Cardiac fibroblast (primary cell): ENCODE measurements around the gene ZNF438.

Source experiments
- DNase-seq, 2 donors: peaks; one replicate each; pipeline versions ENCODE4 v3.0.0 to v3.0.0-alpha.2; 2010; ENCODE audit warnings: low read depth in 2 of 2
- H3K4me3 ChIP-seq, 2 donors: replicated peaks in 1 of 2; 1 replicate in 1 of 2; 2 replicates in 1 of 2; pipeline ENCODE4 v1.5.1; 2011; ENCODE audit warnings: low read depth in 2 of 2, low read length in 2 of 2, mild to moderate bottlenecking in 2 of 2, moderate library complexity in 1 of 2
- CTCF ChIP-seq: IDR thresholded peaks from one replicate; pipeline ENCODE4 v1.5.1; 2011; ENCODE audit warnings: low read depth, mild to moderate bottlenecking, low read length, inconsistent platforms

The ZNF438 gene

GRCh38 chr10:30842894-30843293 lies 188.8 kb downstream of the ZNF438 start:
- TF ChIP-seq CTCF = no peak
- H3K4me3 ChIP-seq = no peak overlapping the region
- peak; percentile 40 to 44 for DNase-seq

GRCh38 chr10:30842185-30842584 lies 189.5 kb downstream of the ZNF438 start:
- TF ChIP-seq CTCF = peak; percentile 9
- no peak for DNase-seq
- H3K4me3 ChIP-seq = no peak overlapping the region

- no peak for DNase-seq
- no peak overlapping the region for H3K4me3 ChIP-seq
- no peak for TF ChIP-seq CTCF
Measured at GRCh38 chr10:30840395-30841050, 191.1 kb downstream of the ZNF438 start.

GRCh38 chr10:30839652-30840051 lies 192.0 kb downstream of the ZNF438 start:
- no peak for TF ChIP-seq CTCF
- no peak overlapping the region for H3K4me3 ChIP-seq
- no peak for DNase-seq

GRCh38 chr10:30836406-30836805 lies 195.3 kb downstream of the ZNF438 start:
- TF ChIP-seq CTCF = no peak
- no peak for DNase-seq
- H3K4me3 ChIP-seq = no peak overlapping the region

- no peak overlapping the region for H3K4me3 ChIP-seq
- no peak for DNase-seq
- TF ChIP-seq CTCF = no peak
Measured at GRCh38 chr10:30835146-30835545, 196.5 kb downstream of the ZNF438 start.

GRCh38 chr10:30834651-30835050 lies 197.0 kb downstream of the ZNF438 start:
- no peak overlapping the region for H3K4me3 ChIP-seq
- no peak for TF ChIP-seq CTCF
- DNase-seq = no peak
